NT2/D1 (cell line): ENCODE results near the gene SCP2D1.
"Not testable (repeated sequence)": the region's sequence is repeated elsewhere in the genome, so short reads cannot be mapped to it uniquely, and the experiment has no call there.

Experiments used
- SUZ12 ChIP-seq: IDR thresholded peaks from 2 replicates; pipeline ENCODE4 v1.6.1; 2011; ENCODE audit not compliant: insufficient read length, insufficient read depth; ENCODE audit errors: extremely low read depth
- YY1 ChIP-seq: IDR thresholded peaks from 2 replicates; pipeline ENCODE4 v1.6.1; 2011; ENCODE audit not compliant: insufficient read length, insufficient read depth
- ZNF274 ChIP-seq: IDR thresholded peaks from 2 replicates; pipeline ENCODE4 v1.6.1; 2011; ENCODE audit warnings: mild to moderate bottlenecking, low read depth, low read length

DNA sequence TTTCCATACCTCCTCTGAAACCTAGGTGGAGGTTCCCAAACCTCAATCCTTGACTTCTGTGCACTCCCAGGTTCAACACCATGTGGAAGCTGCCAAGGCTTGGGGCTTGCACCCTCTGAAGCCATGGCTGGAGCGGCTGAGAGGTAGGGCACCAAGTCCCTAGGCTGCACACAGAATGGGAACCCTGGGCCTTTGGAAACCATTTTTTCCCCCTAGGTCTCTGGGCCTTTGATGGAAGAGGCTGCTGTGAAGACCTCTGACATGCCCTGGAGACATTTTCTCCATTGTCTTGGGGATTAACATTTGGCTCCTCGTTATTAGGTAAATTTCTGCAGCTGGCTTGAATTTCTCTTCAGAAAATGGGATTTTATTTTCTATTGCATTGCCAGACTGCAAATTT, 26.5 kb upstream of the SCP2D1 start:
- TF ChIP-seq YY1, SUZ12, ZNF274: not testable (repeated sequence)
